NCI-H1105 (cell line): ENCODE measurements around the gene TMEM135.

Experiments
- DNase-seq: peaks from one replicate; lab custom pipeline; 2025; lab: John Stamatoyannopoulos, UW

TMEM135 gene

DNA sequence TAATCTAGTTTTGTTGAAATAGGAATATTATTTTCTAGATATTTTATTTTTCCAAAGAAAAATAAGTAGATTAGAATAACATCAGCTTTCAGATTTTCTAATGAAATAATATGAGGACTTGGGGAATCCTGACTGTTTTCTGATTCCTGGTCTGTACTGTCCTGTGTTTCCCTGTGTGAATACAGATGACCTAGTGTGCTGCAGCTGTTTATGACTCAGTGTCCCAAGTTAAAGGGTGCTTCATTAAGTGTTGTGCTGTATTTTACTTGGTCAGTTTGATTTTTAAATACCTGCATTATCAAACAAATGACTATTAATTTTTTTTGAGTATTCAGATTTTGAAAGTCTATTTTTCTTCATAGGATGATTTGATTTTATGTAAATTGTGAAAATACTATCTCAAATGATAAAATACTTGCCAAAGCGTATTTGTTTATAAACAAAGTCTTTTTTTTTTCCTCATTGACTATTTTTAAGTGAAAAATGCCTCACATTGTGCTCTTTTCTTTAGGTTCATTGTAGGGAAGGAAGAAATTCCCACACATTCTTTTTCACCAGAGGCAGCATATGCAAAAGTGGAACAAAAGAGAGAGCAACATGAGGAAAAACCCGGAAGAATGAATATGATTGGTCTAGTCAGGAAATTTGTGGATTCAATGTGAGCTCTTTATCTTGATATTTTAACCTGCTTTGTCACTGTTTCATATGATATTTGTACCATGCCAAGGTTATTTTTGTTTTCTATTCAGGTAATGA is 264.2 kb downstream of the TMEM135 start:
- no peak for DNase-seq

DNA sequence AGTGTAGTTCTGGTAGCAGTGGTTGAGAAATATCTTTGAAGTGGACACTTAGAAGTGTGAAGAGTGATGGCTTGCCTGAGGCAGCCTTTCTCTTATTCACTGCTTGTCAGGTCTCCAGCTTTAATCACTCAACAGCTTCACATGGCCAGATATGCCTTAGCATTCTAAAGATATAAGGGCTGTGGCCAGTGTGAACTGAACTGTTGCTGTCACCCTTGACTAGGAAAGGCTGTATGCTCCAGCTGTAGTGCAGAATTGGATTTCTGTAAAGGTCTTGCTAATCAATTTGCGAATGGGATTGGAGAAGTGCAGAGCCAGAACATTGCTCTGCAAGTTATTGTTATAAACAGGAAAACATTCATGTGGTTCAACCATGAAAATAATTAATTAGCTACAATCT is 266.7 kb downstream of the TMEM135 start:
- no peak for DNase-seq

DNA sequence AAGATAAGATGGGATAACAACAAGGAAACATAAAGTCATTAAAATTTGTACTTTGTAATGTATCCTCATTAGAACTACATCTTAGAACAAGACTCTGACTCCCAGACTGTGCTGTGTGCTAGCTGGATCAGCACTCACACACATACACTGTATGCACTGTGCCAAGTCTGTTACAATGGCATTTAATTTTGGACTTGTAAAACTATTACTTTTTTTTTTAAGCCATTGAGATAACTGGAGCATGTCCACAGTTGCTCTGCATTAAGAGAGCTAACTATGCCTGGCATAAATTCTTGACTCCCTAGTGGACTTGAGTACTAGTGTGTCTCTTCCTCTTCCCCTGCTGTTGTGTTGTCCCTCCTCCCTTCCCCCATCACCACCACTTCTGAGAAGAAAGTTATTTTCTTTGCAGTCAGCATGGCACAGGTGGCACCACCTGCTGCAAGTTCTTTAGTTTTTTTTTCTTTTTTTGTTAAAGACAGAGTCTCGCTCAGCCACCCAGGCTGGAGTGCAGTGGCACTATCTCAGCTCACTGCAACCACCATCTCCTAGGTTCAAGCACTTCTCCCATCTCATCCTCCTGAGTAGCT is 268.6 kb downstream of the TMEM135 start:
- no peak for DNase-seq

DNA sequence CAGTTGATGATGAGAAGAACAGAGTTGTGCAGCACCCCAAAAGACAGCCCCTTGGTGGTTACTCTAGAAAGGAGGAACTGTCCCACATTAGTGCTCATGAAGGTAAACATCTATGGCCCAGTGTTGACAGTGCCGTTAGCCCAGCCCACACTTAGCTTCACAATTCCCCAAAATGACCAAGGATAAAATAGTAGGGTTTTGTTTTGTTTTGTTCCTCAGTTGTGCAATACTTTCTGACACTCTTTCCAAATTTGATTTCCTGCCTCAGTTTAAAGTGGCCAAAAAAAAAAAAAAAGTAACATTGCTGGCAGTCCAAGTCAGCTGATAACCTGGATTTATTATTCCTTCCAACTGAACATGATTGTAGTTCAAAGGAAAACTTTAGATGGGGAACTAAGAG is 269.4 kb downstream of the TMEM135 start:
- no peak for DNase-seq

DNA sequence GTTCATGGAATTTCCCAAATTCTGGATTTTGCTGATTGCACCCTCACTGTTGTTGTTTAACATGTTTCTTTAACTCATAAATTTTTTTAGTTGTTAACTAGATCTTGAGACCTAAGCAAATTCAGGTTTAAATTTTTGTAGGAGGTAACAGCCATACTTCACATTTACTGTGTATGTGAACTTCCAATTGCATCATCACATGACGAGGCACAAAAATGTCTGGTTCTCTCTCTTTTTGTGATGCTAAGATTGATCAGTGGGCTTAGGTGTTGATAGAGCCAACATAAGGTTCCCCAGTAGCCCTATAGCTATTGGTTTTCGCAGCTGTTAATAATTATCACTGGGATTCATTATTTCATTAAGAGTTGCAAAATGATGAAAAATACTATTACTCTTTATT is 277.5 kb downstream of the TMEM135 start:
- no peak for DNase-seq

DNA sequence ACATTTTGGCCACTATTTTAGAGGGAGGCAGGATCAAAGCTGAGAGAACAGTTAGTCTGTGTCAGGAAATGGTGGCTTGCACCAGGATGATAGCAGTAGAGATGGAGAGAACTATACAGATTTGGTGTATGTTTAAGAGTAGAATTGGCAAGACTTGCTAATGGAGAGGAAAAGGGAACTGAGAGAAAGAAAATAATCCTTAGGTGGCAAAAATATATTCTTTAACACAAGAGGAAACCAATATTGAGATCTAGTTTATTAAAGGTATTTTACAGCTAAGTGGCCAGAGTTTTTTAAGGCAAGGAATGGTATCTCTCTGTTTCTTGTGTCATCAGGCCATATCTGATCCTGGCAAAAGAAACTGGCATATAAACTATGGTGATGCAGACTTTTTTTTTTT is 278.8 kb downstream of the TMEM135 start:
- DNase-seq = no peak

DNA sequence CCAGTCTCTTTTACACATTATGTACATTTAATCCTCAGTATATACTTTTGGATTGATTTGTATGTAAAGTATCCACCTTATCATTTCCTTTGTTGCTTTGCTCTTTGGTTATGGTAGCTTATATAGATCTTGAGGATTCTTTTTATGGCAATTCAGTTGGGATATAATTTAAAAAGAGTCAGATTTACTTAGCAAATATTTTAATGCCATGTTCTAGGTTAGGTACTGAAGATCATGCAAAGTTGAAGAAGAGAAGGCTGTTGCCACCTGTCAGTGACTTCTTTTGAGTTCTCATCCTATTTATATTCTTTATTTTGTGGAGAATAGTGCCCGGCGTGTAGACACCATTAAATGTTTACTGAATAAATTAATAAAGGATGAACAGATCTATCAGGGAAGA is 279.7 kb downstream of the TMEM135 start:
- DNase-seq = no peak

DNA sequence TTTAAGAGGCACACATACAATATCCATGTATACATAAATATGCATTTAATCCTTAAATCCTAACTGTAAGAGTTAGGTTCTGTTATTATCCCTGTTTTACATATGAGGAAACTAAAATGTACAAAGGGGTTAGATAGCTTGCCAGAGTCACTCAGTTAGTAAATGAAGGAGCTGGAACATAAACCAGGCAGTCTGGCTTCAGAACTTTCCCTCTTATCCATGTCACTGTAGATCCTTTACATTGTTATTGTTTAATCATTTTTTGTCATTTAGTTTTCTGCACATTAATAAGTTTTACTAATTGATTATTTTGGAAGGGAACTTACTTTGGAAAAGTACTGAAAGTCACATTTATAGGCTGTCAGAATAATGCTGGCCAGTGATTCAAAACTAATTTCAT is 282.4 kb downstream of the TMEM135 start:
- no peak for DNase-seq

DNA sequence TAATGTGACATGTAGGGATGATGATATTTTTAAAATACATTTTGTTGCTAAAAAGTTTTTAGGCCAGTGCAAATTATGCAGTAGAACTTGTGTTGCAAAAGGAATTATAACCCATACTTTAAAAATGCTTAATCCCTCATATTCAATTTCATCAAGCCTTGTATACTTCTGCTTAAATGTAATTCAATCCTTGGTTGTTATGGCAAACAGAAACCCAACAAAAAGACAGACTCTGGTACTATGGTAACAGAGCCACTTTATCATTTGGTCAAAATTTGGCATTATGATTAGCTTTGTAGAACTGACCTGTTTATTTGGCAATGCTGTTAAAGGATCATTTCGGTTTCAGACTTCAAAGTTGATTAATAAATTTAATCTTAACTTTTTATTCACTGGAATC is 284.8 kb downstream of the TMEM135 start:
- DNase-seq = no peak

DNA sequence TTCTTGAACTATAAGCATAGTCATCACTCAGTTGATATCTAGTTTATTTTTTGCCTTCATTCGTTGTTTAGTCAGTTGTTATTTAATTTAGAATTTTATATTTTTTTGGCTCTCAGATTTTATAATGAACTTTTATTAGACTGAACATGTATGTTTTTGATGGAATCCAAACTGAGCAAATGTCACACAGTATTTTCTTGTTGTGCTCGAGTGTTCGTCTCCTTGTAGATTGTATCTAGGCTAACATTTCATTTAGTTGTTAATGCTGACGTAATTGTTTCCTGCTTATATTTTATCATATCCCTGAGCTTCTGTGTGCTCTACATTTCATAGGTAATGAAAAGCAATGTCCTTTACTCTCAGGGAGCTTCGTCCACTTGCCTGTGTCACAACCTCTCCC is 286.2 kb downstream of the TMEM135 start:
- no peak for DNase-seq

DNA sequence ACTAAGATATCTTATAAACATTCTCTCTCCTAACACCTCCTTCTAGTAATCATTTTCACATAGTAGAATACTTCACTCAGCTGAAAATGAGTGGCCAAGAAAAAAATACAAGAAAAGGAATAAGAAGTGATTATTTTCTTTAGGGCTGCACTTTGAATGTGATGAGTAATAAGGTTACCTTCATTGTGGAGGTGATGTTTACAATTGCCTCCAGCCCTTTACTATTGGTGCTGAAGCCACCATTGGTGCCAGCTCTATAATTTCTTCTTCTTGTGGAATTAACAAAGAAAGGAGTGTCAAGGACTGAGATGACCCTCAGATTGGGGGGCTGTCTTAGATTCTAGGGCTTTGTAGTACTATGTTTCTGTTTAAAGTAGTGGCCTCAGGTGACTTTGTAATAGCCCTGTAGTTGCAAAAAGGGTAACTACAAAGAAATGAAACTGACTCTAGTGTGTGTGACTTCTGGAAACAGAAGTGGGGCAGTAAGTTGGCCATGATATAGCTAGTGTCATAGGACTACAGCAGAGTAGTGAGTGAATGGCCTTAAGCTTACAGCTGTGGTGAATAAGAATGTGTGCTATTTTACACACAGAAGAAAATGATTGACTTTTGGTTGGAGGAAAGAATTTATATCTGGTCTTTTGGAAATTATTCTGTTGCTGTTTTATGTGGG is 287.2 kb downstream of the TMEM135 start:
- DNase-seq = no peak

DNA sequence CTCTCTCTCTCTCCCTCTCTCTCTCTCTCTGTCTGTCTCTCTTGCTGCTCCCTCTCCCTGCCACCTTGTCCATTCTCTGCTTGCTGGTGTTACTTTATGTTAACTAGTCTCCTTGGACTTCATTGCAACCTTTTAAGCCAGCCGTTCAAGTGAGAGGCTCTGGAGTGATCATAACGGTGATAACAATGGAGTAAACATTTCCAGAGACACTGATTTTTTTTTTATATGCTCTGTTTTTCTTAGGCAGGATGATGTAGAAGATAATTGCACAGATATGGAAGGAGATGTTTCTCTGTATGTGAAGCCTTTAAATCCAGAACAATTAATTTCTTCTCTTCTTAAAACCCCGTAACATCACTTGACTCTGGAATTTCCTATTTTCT is 287.7 kb downstream of the TMEM135 start:
- no peak for DNase-seq

DNA sequence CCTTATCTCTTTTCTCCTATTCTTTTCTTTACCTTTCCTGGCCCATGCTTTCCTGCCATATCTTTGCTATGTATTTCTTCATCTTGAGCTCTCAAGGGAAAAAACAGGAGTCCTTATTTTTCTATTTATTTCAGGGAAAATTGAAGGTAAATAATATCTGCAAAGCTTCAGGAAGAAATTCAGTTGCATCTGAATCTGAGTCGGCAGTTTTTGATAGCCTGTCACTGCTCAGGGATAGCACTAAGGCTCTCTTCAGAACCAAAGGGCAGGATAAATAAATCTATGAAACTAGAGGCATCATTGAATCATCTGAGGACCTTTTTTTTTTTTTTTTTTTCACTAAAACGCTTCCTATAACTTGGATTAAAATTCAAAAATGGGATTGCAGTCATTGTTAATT is 288.9 kb downstream of the TMEM135 start:
- DNase-seq = no peak

DNA sequence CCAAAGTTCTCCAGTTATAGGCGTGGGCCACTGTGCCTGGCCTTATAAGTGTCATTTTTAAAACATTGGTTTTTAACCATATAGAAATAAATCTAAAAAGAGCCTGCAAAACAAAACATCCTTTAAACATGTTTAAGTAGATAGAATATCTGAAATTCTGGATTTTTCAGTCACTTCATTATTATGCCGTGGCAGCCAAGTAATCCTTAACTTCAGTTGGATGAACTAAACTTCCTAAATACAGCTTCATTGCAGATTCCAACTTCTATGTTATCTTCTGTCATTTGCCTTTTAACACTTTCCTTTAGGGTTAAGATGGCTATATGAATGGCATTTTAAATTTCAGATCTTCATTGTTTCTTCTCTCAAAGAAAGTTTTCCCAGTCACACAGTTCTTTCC is 291.4 kb downstream of the TMEM135 start:
- DNase-seq = no peak

DNA sequence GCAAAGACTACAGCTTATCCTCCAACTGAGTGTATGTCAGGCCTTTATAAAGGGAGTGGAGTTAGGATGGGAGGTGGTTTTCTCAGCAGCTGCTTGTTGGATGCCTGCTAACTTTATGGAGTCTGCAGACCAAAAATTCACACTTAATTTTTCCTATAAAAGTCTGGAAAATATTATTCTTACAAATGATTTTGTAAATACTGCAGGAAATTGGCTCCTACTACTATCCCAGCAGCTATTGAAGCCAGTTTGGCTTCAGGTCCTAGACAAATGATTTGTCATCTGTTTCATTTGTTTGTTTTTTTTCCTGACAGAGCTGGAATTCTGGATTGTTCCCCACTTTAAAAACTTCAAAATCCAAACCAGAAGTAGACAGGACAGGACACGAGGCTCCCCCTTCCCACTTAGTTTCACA is 292.5 kb downstream of the TMEM135 start:
- no peak for DNase-seq

DNA sequence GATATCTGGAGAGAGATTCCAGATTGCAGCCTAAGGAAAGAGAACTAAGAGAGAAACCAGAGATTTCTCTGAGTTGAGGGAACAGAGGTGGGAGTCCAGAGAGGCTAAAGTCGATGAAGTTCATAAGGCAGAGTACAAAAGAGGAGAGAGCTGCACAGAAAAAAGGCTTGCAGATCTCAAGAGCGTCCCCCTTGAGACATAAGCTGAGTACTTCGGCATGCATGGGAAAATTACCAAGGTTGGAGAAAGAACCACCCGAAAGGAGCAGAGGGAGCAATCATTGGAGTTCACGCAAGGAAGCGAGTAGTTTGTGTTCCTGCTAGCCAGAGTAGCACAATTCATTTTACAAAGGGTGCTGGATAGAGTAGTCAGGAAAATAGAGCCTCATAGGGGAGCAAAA is 293.5 kb downstream of the TMEM135 start:
- no peak for DNase-seq

DNA sequence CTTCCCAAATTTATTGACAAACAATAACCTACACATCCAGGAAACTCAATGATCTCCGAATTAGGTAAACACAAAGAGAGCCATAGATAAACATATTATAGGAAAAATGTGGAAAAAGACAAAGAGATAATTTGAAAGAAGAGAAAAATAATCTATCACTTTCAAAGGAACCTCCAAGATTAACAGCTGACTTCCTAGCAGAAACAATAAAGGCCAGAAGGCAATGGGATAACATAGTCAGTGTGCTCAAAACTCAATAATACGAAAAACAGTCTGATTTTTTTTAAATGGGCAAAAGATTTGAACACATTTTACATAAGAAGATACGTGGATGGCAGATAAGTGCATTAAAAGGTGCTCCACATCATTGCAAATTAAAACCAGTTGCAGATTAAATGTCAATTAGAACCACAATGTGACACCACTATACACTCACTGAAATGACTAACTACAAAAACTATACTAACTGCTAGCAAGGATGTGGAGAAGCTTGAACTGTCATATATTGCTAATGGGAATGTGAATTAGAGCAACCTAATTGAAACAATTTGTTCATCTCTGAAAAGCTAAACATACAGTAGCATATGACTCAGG is 300.4 kb downstream of the TMEM135 start:
- no peak for DNase-seq

DNA sequence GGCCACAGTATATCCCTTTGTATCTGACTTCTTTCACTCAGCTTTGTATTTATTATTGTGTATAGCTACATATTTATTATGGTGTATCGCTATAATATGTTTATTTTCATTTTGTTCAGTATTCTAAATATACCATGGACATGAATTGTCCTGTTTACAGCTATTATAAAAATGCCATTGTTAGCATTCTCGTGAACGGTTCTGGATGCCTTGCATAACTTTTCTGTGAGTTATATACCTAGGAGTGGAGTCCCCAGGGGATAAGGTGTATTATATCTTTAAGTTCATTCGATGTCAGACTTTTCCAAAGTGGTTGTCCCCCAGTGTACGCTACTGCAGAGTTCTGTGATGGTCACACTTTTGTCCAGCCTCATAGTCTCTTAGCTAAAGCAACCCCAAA is 301.7 kb downstream of the TMEM135 start:
- DNase-seq = no peak

DNA sequence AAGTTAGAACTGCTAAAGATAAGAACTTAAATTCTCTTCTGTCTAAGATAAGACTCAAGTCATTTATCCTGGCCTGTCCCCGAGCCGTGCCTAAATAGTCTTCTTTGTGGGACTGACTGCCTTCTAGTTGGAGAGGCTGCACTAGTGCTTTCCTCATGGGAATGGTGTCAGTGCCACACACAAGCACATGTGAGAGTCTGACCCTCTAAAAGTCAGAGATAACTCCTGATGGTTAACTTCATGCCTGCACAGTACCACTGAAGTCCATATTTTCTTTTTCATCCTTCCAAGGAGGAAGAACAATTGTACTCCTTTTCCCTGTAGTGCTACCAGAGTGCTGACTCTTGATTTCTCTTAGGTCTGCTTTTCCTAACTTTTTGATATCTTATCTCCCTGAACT is 309.7 kb downstream of the TMEM135 start:
- DNase-seq = no peak

DNA sequence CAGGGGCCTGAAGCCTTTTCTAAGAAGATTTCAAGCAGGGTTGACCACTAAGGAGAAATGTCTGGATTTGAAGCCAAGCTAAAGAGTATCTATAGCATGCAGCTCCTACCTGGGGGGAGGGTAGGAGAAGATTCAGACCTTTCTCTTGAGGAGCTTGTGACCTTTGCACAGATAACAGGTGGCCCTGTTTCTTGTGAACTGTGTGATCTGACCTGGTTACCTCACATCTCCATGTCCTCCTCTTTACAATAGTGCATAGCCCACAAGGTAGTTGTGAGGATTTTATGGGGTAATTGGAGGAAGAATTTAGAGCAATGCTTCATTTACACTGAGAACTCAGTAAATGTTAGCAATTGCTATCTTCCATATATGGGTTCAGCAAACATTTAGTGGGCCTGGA is 310.1 kb downstream of the TMEM135 start:
- no peak for DNase-seq

DNA sequence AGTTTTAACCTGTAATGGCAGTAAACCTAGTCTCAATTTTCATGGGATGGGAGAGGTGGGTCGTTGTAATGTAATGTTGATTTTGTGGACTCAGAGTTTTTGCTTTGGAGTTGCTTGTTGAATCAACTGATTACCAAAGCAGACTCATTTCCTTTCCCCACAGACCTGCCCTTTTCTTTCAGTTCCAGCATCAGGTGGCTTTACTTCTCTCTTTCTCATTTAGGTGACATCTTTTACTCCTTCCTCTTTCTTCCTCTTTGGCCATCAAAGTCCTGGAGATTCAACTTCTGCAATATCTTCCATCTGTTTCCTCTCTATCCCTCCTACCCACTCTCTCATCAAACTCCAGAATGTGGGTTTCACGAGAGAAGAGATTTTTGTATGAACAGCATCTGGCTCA is 313.9 kb downstream of the TMEM135 start:
- DNase-seq = no peak

DNA sequence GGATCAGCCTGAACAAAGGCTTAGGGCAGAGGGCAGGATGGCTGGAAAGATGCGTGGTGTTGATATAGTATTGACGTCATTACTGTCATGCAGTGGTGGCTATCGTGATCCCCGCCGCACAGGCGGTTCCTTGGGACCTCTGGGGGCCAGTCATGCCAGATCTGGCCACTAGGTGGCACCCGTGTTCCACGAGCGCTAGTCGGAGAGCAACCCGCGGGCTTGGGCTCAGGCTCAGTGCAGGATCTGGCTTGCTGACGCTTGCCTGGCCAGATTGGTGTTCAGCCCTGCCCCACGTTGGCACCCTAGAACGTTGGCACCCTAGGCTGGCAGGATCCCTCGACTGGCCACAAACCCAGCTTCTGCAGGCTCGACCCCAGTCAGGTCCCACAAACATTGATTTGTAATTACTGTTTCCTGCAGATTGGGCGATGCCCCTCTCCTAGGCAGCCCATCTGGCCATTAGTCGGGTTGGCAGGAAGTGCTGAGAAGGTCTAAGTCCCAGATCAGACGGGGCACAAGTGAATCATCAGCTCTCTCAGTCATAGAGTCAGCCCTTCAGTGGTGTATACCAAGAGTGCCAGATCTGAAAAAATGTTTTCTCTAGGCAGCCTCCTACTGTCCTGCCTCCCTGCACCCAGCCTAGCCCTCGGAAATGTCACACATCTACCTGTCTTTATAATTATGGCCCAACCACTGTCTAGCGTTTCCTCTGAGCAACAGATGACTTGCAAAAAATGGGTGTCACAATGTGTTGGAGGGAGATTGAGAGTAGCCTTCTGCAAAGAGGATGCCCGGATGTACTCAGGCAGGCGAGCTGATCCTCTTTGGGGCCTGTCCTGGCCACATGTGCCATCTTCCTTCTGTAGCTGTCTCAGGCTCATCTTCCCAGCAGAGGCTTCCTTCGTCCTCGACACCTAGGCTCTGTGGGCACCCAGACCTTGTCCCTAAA is 315.3 kb downstream of the TMEM135 start:
- DNase-seq = peak; percentile 68
